ENCODE data around the gene CLIC6. TPM values are rescaled to one million over a fixed set of nuclear protein-coding genes. Genes with fewer than 3 reads are reported as not detected.

Gene CLIC6
- total and polyA plus RNA-seq, 2 experiments from 2014 or later = 1.1 to 1.5 TPM

- peaks cover 5% of the 10 kb centered on the region for H3K27me3 Mint-ChIP-seq (ENCODE audit: insufficient read depth, low read depth, poor library complexity)
- Histone ChIP-seq H2AFZ (no peak overlapping the region), H4K20me1 (replicated peaks; ENCODE audit: insufficient read depth) (no peaks in the 10 kb centered on the region), H3K79me2 (replicated peaks; ENCODE audit: insufficient read depth) (no peaks in the 10 kb centered on the region), H3K36me3 (ENCODE audit: insufficient read depth) (no peaks in the 10 kb centered on the region), H3K4me2 (no peak overlapping the region), H3K27me3 (ENCODE audit: insufficient read depth) (no peaks in the 10 kb centered on the region), H3F3A (replicated peaks; ENCODE audit: low read depth) (no peaks in the 10 kb centered on the region), H3K4me1 (ENCODE audit: insufficient read depth) (no peaks in the 10 kb centered on the region), H3K4me3 (no peak overlapping the region), H3K9me2 (ENCODE audit: insufficient read depth) (peaks cover 11% of the 10 kb centered on the region), H3K27ac (ENCODE audit: low read depth) (no peak overlapping the region)
- TF ChIP-seq EZH2phosphoT487 (IDR thresholded peaks at IDR 0.05; ENCODE audit: unreplicated experiment) (no peak), EZH2 (IDR thresholded peaks at IDR 0.05; ENCODE audit: low read depth, unreplicated experiment) (no peak), POLR2AphosphoS5 (IDR thresholded peaks at IDR 0.05; ENCODE audit: low read depth) (no peak), CREB1 (CRISPR knock-in tag; IDR thresholded peaks at IDR 0.05; ENCODE audit: low read depth) (no peak), NANOG (IDR thresholded peaks at IDR 0.05; ENCODE audit: borderline replicate concordance) (no peak), ZNF331 (CRISPR knock-in tag; IDR thresholded peaks at IDR 0.05; ENCODE audit: low read depth) (no peak), ZNF114 (CRISPR knock-in tag; IDR thresholded peaks at IDR 0.05) (no peak), CTCF (conservative IDR thresholded peaks at IDR 0.05; ENCODE audit: low read depth in 2 of 2) (no peak), JUNB (IDR thresholded peaks at IDR 0.05; ENCODE audit: unreplicated experiment) (no peak)
- H3K36me3 Mint-ChIP-seq (ENCODE audit: low read depth) = no peaks in the 10 kb centered on the region
- no peak overlapping the region for H3K4me3 Mint-ChIP-seq
- H3K27ac Mint-ChIP-seq = no peak overlapping the region
- DNase-seq (ENCODE audit: low spot score) = no peak
- no peaks in the 10 kb centered on the region for H3K9me3 Mint-ChIP-seq
- H3K4me1 Mint-ChIP-seq = peaks cover 6% of the 10 kb centered on the region; the same call in 2 of the 3 replicates
- no peak for ATAC-seq
These were observed 59.7 kb downstream of the CLIC6 start for GRCh38 chr21:34728479-34728878.

- no peaks in the 10 kb centered on the region for H3K4me1 ChIP-seq (ENCODE audit: insufficient read depth)
- H3K36me3 ChIP-seq (ENCODE audit: insufficient read depth) = no peaks in the 10 kb centered on the region
- no peaks in the 10 kb centered on the region for H3F3A ChIP-seq (replicated peaks; ENCODE audit: low read depth)
- DNase-seq (ENCODE audit: low spot score) (no peak), ATAC-seq (no peak)
- no peak overlapping the region for H3K27ac ChIP-seq (ENCODE audit: low read depth)
- Mint-ChIP-seq H3K27ac (no peak overlapping the region), H3K4me3 (no peak overlapping the region), H3K9me3 (no peaks in the 10 kb centered on the region), H3K4me1 (peaks cover 6% of the 10 kb centered on the region; the same call in 2 of the 3 replicates), H3K27me3 (ENCODE audit: insufficient read depth, low read depth, poor library complexity) (peaks cover 5% of the 10 kb centered on the region), H3K36me3 (ENCODE audit: low read depth) (no peaks in the 10 kb centered on the region)
- no peak overlapping the region for H3K4me3 ChIP-seq
- no peaks in the 10 kb centered on the region for H3K27me3 ChIP-seq (ENCODE audit: insufficient read depth)
- H2AFZ ChIP-seq = no peak overlapping the region
- H3K79me2 ChIP-seq (replicated peaks; ENCODE audit: insufficient read depth) = no peaks in the 10 kb centered on the region
- no peak overlapping the region for H3K4me2 ChIP-seq
- H4K20me1 ChIP-seq (replicated peaks; ENCODE audit: insufficient read depth) = no peaks in the 10 kb centered on the region
- peaks cover 11% of the 10 kb centered on the region for H3K9me2 ChIP-seq (ENCODE audit: insufficient read depth)
- TF ChIP-seq REST (IDR thresholded peaks at IDR 0.05; ENCODE audit: unreplicated experiment) (no peak), ETS1 (IDR thresholded peaks at IDR 0.05) (no peak), POLR2AphosphoS5 (IDR thresholded peaks at IDR 0.05; ENCODE audit: low read depth) (no peak), ZNF331 (CRISPR knock-in tag; IDR thresholded peaks at IDR 0.05; ENCODE audit: low read depth) (no peak), EZH2phosphoT487 (IDR thresholded peaks at IDR 0.05; ENCODE audit: unreplicated experiment) (no peak), CREB1 (CRISPR knock-in tag; IDR thresholded peaks at IDR 0.05; ENCODE audit: low read depth) (no peak), EZH2 (IDR thresholded peaks at IDR 0.05; ENCODE audit: low read depth, unreplicated experiment) (no peak), NANOG (IDR thresholded peaks at IDR 0.05; ENCODE audit: borderline replicate concordance) (no peak), JUNB (IDR thresholded peaks at IDR 0.05; ENCODE audit: unreplicated experiment) (no peak)
These were observed 61.4 kb downstream of the CLIC6 start for GRCh38 chr21:34730194-34730593.

Measured in GM23338 (cell line).